GM23338 (cell line): Measurements from ENCODE around the gene ANKUB1. TPM values are rescaled to one million over a fixed set of nuclear protein-coding genes. Genes with fewer than 3 reads are reported as not detected.

Source experiments
- ATAC-seq: fragments of 200-7000 bp; cut with Tn5 transposase; 3 replicates; pipeline ENCODE4 v1.9.1; 2020
- DNase-seq: peaks from one replicate; pipeline ENCODE4 v3.0.0-alpha.2; 2015; ENCODE audit warnings: low spot score
- H2AFZ ChIP-seq: fragments of 200-600 bp; sonication (generic); 2 replicates; pipeline ENCODE4 v1.8.0; 2016; ENCODE audit warnings: antibody characterized with exemption, mild to moderate bottlenecking, moderate library complexity
- H3F3A ChIP-seq: fragments of 200-600 bp; sonication (generic); replicated peaks from 2 replicates; pipeline ENCODE4 v1.8.0; 2017; ENCODE audit warnings: antibody characterized with exemption, mixed run types, low read depth
- H3K27ac ChIP-seq: fragments of 200-600 bp; sonication (generic); 2 replicates; pipeline ENCODE4 v1.6.1; 2016; ENCODE audit warnings: low read depth
- H3K27me3 ChIP-seq: fragments of 200-600 bp; sonication (generic); 2 replicates; pipeline ENCODE4 v1.8.0; 2016; ENCODE audit warnings: mild to moderate bottlenecking, mixed run types, moderate library complexity; ENCODE audit not compliant: insufficient read depth
- H3K36me3 ChIP-seq: fragments of 200-600 bp; sonication (generic); 2 replicates; pipeline ENCODE4 v1.8.0; 2016; ENCODE audit warnings: mild to moderate bottlenecking; ENCODE audit not compliant: insufficient read depth
- H3K4me1 ChIP-seq: fragments of 200-600 bp; sonication (generic); 2 replicates; pipeline ENCODE4 v1.8.0; 2016; ENCODE audit warnings: mild to moderate bottlenecking, moderate library complexity; ENCODE audit not compliant: insufficient read depth
- H3K4me2 ChIP-seq: fragments of 200-600 bp; sonication (generic); 2 replicates; pipeline ENCODE4 v1.7.1; 2017; ENCODE audit warnings: mixed run types
- H3K4me3 ChIP-seq: fragments of 200-600 bp; sonication (generic); 2 replicates; pipeline ENCODE4 v1.6.1; 2016; ENCODE audit warnings: mixed run types
- H3K79me2 ChIP-seq: fragments of 200-600 bp; sonication (generic); replicated peaks from 2 replicates; pipeline ENCODE4 v1.8.0; 2017; ENCODE audit warnings: mild to moderate bottlenecking; ENCODE audit not compliant: insufficient read depth
- H3K9me2 ChIP-seq: fragments of 200-600 bp; sonication (generic); 2 replicates; pipeline ENCODE4 v1.8.0; 2017; ENCODE audit not compliant: insufficient read depth
- H4K20me1 ChIP-seq: fragments of 200-600 bp; sonication (generic); replicated peaks from 2 replicates; pipeline ENCODE4 v1.8.0; 2017; ENCODE audit warnings: mild to moderate bottlenecking; ENCODE audit not compliant: insufficient read depth
- H3K27ac Mint-ChIP-seq: 2 replicates; pipeline ENCODE4 v1.8.0; 2020; ENCODE audit warnings: inconsistent platforms, mild to moderate bottlenecking, moderate library complexity, mixed read lengths
- H3K27me3 Mint-ChIP-seq: 3 replicates; pipeline ENCODE4 v1.8.0; 2022; ENCODE audit warnings: low read depth, mild to moderate bottlenecking, moderate library complexity, mixed read lengths, inconsistent platforms; ENCODE audit not compliant: insufficient read depth, poor library complexity
- H3K36me3 Mint-ChIP-seq: 3 replicates; pipeline ENCODE4 v1.8.0; 2021; ENCODE audit warnings: low read depth, mild to moderate bottlenecking, inconsistent platforms, moderate library complexity, mixed read lengths
- H3K4me1 Mint-ChIP-seq: 3 replicates; pipeline ENCODE4 v1.8.0; 2020; ENCODE audit warnings: mild to moderate bottlenecking, inconsistent platforms, mixed read lengths
- H3K4me3 Mint-ChIP-seq: 3 replicates; pipeline ENCODE4 v1.8.0; 2021; ENCODE audit warnings: moderate library complexity, mild to moderate bottlenecking, inconsistent platforms, mixed read lengths
- H3K9me3 Mint-ChIP-seq: 3 replicates; pipeline ENCODE4 v1.8.0; 2020; ENCODE audit warnings: moderate library complexity, mild to moderate bottlenecking, inconsistent platforms, mixed read lengths
- CREB1 ChIP-seq: fragments of 250-450 bp; sonication (Bioruptor Pico); IDR thresholded peaks from 2 replicates; pipeline ENCODE4 v1.5.0; 2020; ENCODE audit warnings: low read depth, mild to moderate bottlenecking, moderate library complexity
- EZH2 ChIP-seq: fragments of 200-600 bp; sonication (generic); IDR thresholded peaks from one replicate; pipeline ENCODE4 v1.8.0; 2017; ENCODE audit warnings: antibody characterized with exemption, mild to moderate bottlenecking, low read depth; ENCODE audit not compliant: unreplicated experiment
- EZH2phosphoT487 ChIP-seq: fragments of 200-600 bp; sonication (generic); IDR thresholded peaks from one replicate; pipeline ENCODE4 v1.8.1; 2018; ENCODE audit warnings: antibody characterized with exemption; ENCODE audit not compliant: unreplicated experiment
- JUNB ChIP-seq: IDR thresholded peaks from one replicate; pipeline ENCODE4 v1.6.1; 2016; ENCODE audit warnings: antibody characterized with exemption; ENCODE audit not compliant: unreplicated experiment
- NANOG ChIP-seq: IDR thresholded peaks from 2 replicates; pipeline ENCODE4 v1.6.1; 2016; ENCODE audit warnings: antibody characterized with exemption, borderline replicate concordance
- POLR2AphosphoS5 ChIP-seq: IDR thresholded peaks from 2 replicates; pipeline ENCODE4 v1.6.1; 2016; ENCODE audit warnings: antibody characterized with exemption, low read depth
- ZNF114 ChIP-seq: fragments of 250-450 bp; sonication (Bioruptor Pico); IDR thresholded peaks from 2 replicates; pipeline ENCODE4 v1.5.0; 2020; ENCODE audit warnings: mild to moderate bottlenecking, moderate library complexity
- ZNF331 ChIP-seq: fragments of 250-450 bp; sonication (Bioruptor Pico); IDR thresholded peaks from 2 replicates; pipeline ENCODE4 v1.5.0; 2020; ENCODE audit warnings: low read depth, mild to moderate bottlenecking, moderate library complexity
- polyA plus RNA-seq: library from polyadenylated mRNA; unstranded; fragments of >200 nt; fragmentation: Nextera tagmentation; extraction: Ambion mirVana; gene quantifications from 2 replicates; pipeline ENCODE4 v1.2.1, GENCODE V29; 2016
- total RNA-seq: library from RNA; depleted of rRNA; stranded (reverse); fragments of >200 nt; shearing (Covaris generic); gene quantifications from 2 replicates; pipeline ENCODE4 v1.2.3, GENCODE V29; 2014
- TF ChIP-seq, protein P1 (sequence below), 2 experiments: fragments of 200-600 bp in 1 of 2; sonication (generic) in 1 of 2; conservative IDR thresholded peaks; 2 replicates each; pipeline versions ENCODE4 v1.5.1 to v1.6.1; 2016 to 2017; ENCODE audit warnings: antibody characterized with exemption in 2 of 2, low read depth in 2 of 2, mild to moderate bottlenecking in 2 of 2, moderate library complexity in 1 of 2
- TF ChIP-seq, protein P2 (sequence below): IDR thresholded peaks from one replicate; pipeline ENCODE4 v1.6.1; 2018; ENCODE audit warnings: antibody characterized with exemption; ENCODE audit not compliant: unreplicated experiment
- TF ChIP-seq, protein P3 (sequence below): fragments of 250-450 bp; sonication (Bioruptor Pico); IDR thresholded peaks from 2 replicates; pipeline ENCODE4 v1.5.0; 2020; ENCODE audit warnings: mild to moderate bottlenecking, moderate library complexity

ANKUB1 gene
- total and polyA plus RNA-seq, 2 experiments from 2014 or later = not detected

DNA sequence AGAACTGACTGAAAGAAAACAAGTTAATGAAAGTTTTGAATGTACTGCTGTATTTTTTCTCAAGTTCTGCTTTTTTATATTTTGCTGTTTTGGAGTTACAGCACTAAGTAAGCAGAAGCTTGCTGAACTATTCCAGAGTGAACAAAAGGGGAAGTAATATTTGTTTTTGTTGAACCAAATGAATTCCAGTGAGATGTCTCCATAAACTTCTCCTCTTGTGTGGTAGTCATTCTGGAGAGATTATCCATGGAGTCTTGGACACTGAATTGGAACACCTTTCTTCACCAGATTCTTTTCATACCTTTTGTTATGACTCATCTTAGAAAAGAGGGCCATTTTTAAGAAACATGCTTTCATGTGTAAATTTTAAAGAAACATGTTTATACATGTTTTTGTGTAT is 8.8 kb downstream of the ANKUB1 start:
- H3K79me2 ChIP-seq = no peaks in the 10 kb centered on the region
- DNase-seq = no peak
- no peak overlapping the region for H2AFZ ChIP-seq
- H3K4me1 Mint-ChIP-seq = peaks cover 3% of the 10 kb centered on the region; the same call in 1 of the 3 replicates
- no peak overlapping the region for H3K4me3 ChIP-seq
- no peaks in the 10 kb centered on the region for H3K9me3 Mint-ChIP-seq
- no peaks in the 10 kb centered on the region for H3K36me3 Mint-ChIP-seq
- H3K27ac Mint-ChIP-seq = no peak overlapping the region
- H3F3A ChIP-seq = no peaks in the 10 kb centered on the region
- no peak for ATAC-seq
- H3K36me3 ChIP-seq = no peaks in the 10 kb centered on the region
- H3K4me3 Mint-ChIP-seq = no peak overlapping the region
- no peaks in the 10 kb centered on the region for H3K4me1 ChIP-seq
- no peaks in the 10 kb centered on the region for H4K20me1 ChIP-seq
- TF ChIP-seq ZNF331 (CRISPR knock-in tag) (no peak), POLR2AphosphoS5 (no peak), ZNF114 (no peak), EZH2phosphoT487 (no peak), NANOG (no peak), CREB1 (CRISPR knock-in tag) (no peak), JUNB (no peak), EZH2 (no peak)
- TF ChIP-seq, protein P1, sequence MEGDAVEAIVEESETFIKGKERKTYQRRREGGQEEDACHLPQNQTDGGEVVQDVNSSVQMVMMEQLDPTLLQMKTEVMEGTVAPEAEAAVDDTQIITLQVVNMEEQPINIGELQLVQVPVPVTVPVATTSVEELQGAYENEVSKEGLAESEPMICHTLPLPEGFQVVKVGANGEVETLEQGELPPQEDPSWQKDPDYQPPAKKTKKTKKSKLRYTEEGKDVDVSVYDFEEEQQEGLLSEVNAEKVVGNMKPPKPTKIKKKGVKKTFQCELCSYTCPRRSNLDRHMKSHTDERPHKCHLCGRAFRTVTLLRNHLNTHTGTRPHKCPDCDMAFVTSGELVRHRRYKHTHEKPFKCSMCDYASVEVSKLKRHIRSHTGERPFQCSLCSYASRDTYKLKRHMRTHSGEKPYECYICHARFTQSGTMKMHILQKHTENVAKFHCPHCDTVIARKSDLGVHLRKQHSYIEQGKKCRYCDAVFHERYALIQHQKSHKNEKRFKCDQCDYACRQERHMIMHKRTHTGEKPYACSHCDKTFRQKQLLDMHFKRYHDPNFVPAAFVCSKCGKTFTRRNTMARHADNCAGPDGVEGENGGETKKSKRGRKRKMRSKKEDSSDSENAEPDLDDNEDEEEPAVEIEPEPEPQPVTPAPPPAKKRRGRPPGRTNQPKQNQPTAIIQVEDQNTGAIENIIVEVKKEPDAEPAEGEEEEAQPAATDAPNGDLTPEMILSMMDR (conservative IDR thresholded peaks at IDR 0.05; ENCODE audit: low read depth in 2 of 2) = no peak
- TF ChIP-seq, protein P2, sequence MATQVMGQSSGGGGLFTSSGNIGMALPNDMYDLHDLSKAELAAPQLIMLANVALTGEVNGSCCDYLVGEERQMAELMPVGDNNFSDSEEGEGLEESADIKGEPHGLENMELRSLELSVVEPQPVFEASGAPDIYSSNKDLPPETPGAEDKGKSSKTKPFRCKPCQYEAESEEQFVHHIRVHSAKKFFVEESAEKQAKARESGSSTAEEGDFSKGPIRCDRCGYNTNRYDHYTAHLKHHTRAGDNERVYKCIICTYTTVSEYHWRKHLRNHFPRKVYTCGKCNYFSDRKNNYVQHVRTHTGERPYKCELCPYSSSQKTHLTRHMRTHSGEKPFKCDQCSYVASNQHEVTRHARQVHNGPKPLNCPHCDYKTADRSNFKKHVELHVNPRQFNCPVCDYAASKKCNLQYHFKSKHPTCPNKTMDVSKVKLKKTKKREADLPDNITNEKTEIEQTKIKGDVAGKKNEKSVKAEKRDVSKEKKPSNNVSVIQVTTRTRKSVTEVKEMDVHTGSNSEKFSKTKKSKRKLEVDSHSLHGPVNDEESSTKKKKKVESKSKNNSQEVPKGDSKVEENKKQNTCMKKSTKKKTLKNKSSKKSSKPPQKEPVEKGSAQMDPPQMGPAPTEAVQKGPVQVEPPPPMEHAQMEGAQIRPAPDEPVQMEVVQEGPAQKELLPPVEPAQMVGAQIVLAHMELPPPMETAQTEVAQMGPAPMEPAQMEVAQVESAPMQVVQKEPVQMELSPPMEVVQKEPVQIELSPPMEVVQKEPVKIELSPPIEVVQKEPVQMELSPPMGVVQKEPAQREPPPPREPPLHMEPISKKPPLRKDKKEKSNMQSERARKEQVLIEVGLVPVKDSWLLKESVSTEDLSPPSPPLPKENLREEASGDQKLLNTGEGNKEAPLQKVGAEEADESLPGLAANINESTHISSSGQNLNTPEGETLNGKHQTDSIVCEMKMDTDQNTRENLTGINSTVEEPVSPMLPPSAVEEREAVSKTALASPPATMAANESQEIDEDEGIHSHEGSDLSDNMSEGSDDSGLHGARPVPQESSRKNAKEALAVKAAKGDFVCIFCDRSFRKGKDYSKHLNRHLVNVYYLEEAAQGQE = no peak
- TF ChIP-seq, protein P3, sequence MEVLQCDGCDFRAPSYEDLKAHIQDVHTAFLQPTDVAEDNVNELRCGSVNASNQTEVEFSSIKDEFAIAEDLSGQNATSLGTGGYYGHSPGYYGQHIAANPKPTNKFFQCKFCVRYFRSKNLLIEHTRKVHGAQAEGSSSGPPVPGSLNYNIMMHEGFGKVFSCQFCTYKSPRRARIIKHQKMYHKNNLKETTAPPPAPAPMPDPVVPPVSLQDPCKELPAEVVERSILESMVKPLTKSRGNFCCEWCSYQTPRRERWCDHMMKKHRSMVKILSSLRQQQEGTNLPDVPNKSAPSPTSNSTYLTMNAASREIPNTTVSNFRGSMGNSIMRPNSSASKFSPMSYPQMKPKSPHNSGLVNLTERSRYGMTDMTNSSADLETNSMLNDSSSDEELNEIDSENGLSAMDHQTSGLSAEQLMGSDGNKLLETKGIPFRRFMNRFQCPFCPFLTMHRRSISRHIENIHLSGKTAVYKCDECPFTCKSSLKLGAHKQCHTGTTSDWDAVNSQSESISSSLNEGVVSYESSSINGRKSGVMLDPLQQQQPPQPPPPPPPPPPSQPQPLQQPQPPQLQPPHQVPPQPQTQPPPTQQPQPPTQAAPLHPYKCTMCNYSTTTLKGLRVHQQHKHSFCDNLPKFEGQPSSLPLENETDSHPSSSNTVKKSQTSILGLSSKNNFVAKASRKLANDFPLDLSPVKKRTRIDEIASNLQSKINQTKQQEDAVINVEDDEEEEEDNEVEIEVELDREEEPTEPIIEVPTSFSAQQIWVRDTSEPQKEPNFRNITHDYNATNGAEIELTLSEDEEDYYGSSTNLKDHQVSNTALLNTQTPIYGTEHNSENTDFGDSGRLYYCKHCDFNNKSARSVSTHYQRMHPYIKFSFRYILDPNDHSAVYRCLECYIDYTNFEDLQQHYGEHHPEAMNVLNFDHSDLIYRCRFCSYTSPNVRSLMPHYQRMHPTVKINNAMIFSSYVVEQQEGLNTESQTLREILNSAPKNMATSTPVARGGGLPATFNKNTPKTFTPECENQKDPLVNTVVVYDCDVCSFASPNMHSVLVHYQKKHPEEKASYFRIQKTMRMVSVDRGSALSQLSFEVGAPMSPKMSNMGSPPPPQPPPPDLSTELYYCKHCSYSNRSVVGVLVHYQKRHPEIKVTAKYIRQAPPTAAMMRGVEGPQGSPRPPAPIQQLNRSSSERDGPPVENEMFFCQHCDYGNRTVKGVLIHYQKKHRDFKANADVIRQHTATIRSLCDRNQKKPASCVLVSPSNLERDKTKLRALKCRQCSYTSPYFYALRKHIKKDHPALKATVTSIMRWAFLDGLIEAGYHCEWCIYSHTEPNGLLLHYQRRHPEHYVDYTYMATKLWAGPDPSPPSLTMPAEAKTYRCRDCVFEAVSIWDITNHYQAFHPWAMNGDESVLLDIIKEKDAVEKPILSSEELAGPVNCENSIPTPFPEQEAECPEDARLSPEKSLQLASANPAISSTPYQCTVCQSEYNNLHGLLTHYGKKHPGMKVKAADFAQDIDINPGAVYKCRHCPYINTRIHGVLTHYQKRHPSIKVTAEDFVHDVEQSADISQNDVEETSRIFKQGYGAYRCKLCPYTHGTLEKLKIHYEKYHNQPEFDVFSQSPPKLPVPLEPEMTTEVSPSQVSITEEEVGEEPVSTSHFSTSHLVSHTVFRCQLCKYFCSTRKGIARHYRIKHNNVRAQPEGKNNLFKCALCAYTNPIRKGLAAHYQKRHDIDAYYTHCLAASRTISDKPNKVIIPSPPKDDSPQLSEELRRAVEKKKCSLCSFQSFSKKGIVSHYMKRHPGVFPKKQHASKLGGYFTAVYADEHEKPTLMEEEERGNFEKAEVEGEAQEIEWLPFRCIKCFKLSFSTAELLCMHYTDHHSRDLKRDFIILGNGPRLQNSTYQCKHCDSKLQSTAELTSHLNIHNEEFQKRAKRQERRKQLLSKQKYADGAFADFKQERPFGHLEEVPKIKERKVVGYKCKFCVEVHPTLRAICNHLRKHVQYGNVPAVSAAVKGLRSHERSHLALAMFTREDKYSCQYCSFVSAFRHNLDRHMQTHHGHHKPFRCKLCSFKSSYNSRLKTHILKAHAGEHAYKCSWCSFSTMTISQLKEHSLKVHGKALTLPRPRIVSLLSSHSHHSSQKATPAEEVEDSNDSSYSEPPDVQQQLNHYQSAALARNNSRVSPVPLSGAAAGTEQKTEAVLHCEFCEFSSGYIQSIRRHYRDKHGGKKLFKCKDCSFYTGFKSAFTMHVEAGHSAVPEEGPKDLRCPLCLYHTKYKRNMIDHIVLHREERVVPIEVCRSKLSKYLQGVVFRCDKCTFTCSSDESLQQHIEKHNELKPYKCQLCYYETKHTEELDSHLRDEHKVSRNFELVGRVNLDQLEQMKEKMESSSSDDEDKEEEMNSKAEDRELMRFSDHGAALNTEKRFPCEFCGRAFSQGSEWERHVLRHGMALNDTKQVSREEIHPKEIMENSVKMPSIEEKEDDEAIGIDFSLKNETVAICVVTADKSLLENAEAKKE (CRISPR knock-in tag) = no peak
- no peak overlapping the region for H3K27ac ChIP-seq
- H3K9me2 ChIP-seq = no peaks in the 10 kb centered on the region
- H3K27me3 Mint-ChIP-seq = no peaks in the 10 kb centered on the region
- H3K4me2 ChIP-seq = no peak overlapping the region
- no peaks in the 10 kb centered on the region for H3K27me3 ChIP-seq
